ENCODE measurements around the gene ASPSCR1. TPM values are rescaled to one million over a fixed set of nuclear protein-coding genes. Genes with fewer than 3 reads are reported as not detected.

The ASPSCR1 gene
- total and polyA plus RNA-seq, 2 of the 4 experiments (the other 2 are of a cell fraction), result 7.2 to 17.2 TPM

DNA sequence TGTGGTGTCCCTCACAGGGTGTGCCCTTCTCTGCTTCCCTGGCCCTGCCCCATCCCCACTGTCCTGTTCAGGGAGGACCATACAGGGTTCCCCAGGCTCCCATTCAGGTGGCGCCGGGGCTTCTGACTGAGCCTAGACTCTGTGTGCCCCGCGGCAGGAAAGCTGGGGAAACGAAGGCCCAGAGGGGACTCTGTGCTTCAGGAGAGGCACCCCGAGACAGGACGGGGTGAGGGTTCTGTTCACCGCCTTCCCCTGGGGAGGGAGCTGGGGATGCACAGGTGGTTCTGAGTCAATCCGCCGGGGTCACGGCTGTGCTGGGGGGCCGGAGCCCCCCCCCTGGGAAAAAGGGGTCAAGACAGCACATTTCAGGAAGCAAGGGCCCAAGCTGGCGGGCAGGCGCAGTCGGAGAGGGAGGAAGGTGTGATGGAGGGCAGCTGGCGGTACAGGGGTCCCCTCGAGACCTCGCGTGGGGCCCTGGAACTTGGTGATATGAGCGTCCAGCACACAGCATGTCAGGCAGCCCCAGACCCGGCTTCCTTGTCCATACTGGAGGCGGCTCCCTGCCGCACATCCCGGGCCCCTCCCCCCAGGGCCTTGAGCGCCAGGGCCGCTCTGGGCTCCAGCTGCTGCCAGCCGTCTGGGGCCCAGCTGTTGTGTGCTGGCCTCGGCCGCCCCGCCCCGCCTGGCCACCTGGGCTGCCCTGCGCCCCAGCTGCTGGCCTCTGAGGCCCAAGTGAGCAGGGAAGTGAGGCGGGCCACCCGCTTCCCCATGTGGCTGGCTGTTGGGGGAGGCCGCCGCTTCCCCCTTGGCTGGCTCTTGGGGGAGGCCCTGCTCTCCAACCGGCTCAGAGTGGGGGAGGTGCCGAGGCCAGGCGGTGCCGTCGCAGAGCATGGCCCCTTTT is 10.8 kb upstream of the ASPSCR1 start:
- peak overlapping the region; percentile 58; the same call in 1 of the 2 replicates for H2AK5ac ChIP-seq (ENCODE audit: low read depth, low read length)
- H2AK9ac ChIP-seq (replicated peaks; ENCODE audit: low read depth, low read length, poor library complexity), result peak overlapping the region; percentile 44
- no peaks in the 10 kb centered on the region; the same call in 1 of the 2 replicates for H3K9me3 ChIP-seq (ENCODE audit: control insufficient read depth, insufficient read depth, low read length)
- DNase-seq (peak; percentile 24), ATAC-seq (ENCODE audit: low read depth) (peak; percentile 58)
- TF ChIP-seq RAD21 (IDR thresholded peaks at IDR 0.05; ENCODE audit: low read length) (no peak), RFX5 (IDR thresholded peaks at IDR 0.05; ENCODE audit: low read depth, low read length) (no peak), MXI1 (IDR thresholded peaks at IDR 0.05; ENCODE audit: borderline replicate concordance, low read depth, low read length) (no peak), NFE2L2 (IDR thresholded peaks at IDR 0.05; ENCODE audit: low read depth, low read length) (no peak), MAFK (IDR thresholded peaks at IDR 0.05; ENCODE audit: low read depth, low read length) (no peak), CHD1 (IDR thresholded peaks at IDR 0.05; ENCODE audit: low read depth, low read length) (no peak)
- no peak overlapping the region for H4K91ac ChIP-seq (ENCODE audit: insufficient read depth, low read depth, low read length)
- no peak overlapping the region for H2BK20ac ChIP-seq (ENCODE audit: low read depth, low read length)
- no peak overlapping the region for H3K23ac ChIP-seq (ENCODE audit: low read depth, low read length)
- POLR2A ChIA-PET (ENCODE audit: unreplicated experiment), result no interaction called here
- no peaks in the 10 kb centered on the region for H3K79me1 ChIP-seq (ENCODE audit: low read depth in 1 of 2, low read length in 2 of 2)
- H3K14ac ChIP-seq (replicated peaks; ENCODE audit: low read depth, low read length), result no peak overlapping the region
- no TSS peak for BruUV-seq (replicated peaks)
- peak overlapping the region; percentile 66 for H2AFZ ChIP-seq (replicated peaks; ENCODE audit: low read length, poor library complexity)
- H3K4me2 ChIP-seq (ENCODE audit: low read depth, low read length), result no peak overlapping the region
- no peaks in the 10 kb centered on the region for H3K36me3 ChIP-seq (ENCODE audit: control insufficient read depth, insufficient read depth, low read length)
- dilution Hi-C loops (cut with HindIII; ENCODE audit: low sequenced_read_pairs, unreplicated experiment) (no loop called here), in situ Hi-C loops (cut with MboI; ENCODE audit: low sequenced_read_pairs) (loop anchor here (5.0 kb wide), 1 partner anchor 51 kb away; no protein-coding TSS in a partner anchor), intact Hi-C loops (cut with micrococcal nuclease) (loop anchor here (10.0 kb wide), 1 partner anchor 188 kb away; no protein-coding TSS in a partner anchor)
- H3K27me3 ChIP-seq (ENCODE audit: control insufficient read depth, insufficient read depth, low read length), result peaks cover 20% of the 10 kb centered on the region
- no peak overlapping the region for H3K4ac ChIP-seq (ENCODE audit: low read depth, low read length)
- no peak overlapping the region for H2BK120ac ChIP-seq (ENCODE audit: low read depth, low read length)
- no peak overlapping the region for H2BK15ac ChIP-seq (ENCODE audit: low read depth, low read length)
- H4K8ac ChIP-seq (ENCODE audit: low read depth in 2 of 2, low read length in 2 of 2), result no peak overlapping the region
- WGBS, 2 experiments (ENCODE audit: extremely low coverage in 2 of 2, insufficient read length in 1 of 2), result 45% methylated on average over 16 of the region's 41 CpGs; no CpG with 5 or more reads in 1 of the 2 experiments
- H3K9ac ChIP-seq (ENCODE audit: low read depth, low read length), result no peak overlapping the region
- H3K4me3 ChIP-seq (ENCODE audit: insufficient read depth, low read depth, low read length), result no peak overlapping the region
- CTCF ChIA-PET, result interaction anchor here (0.7 kb wide), 1 partner anchor 74 kb away, joined by 5 read pairs; no protein-coding TSS in a partner anchor
- no peaks in the 10 kb centered on the region for H4K20me1 ChIP-seq (ENCODE audit: insufficient read depth, low read length)
- H3K9me1 ChIP-seq (ENCODE audit: insufficient read depth, low read length), result no peaks in the 10 kb centered on the region; the same call in 1 of the 2 replicates
- no peak overlapping the region for H4K5ac ChIP-seq (ENCODE audit: low read depth, low read length)
- peaks cover 9% of the 10 kb centered on the region; the same call in 1 of the 2 replicates for H3K4me1 ChIP-seq (ENCODE audit: control insufficient read depth, insufficient read depth, low read length)
- no peak overlapping the region; the same call in 1 of the 2 replicates for H3K18ac ChIP-seq (ENCODE audit: low read depth, low read length)
- no peak overlapping the region for H3K27ac ChIP-seq (ENCODE audit: insufficient read depth, low read length)
- H2BK5ac ChIP-seq (ENCODE audit: low read depth, low read length, poor library complexity, severe bottlenecking), result no peak overlapping the region
- H3K56ac ChIP-seq (ENCODE audit: extremely low read depth, insufficient read depth, low read length), result no peak overlapping the region
